AG04450 (cell line): ENCODE data around the gene PTGDR. TPM values are rescaled to one million over a fixed set of nuclear protein-coding genes. Genes with fewer than 3 reads are reported as not detected.

Experiments used
- CTCF ChIA-PET: fragments of 300-600, 350-600 bp; formaldehyde crosslinking; extraction: SDS; loops from one replicate; lab custom pipeline; 2022; ENCODE audit warnings: antibody characterized with exemption, inconsistent platforms; lab: Charles Lee
- POLR2A ChIA-PET: fragments of 350-600 bp; formaldehyde crosslinking; extraction: SDS; loops from one replicate; lab custom pipeline; 2021; ENCODE audit warnings: antibody characterized with exemption, inconsistent platforms; lab: Yijun Ruan, JAX
- DNase-seq: peaks from one replicate; pipeline ENCODE4 v3.0.0-alpha.2; 2011; ENCODE audit warnings: low read depth, low spot score
- H3K27ac ChIP-seq: one replicate; pipeline ENCODE4 v1.5.1; 2012; ENCODE audit warnings: low read depth, low read length, control low read depth
- H3K27me3 ChIP-seq: one replicate; pipeline ENCODE4 v1.6.0; 2012; ENCODE audit warnings: low read length; ENCODE audit not compliant: control insufficient read depth, insufficient read depth
- H3K4me3 ChIP-seq: 2 replicates; pipeline ENCODE4 v1.5.1; 2011; ENCODE audit warnings: mild to moderate bottlenecking, low read depth, low read length, control low read depth
- H3K9me3 ChIP-seq: 2 replicates; pipeline ENCODE4 v1.5.1; 2012; ENCODE audit warnings: low read length; ENCODE audit not compliant: control insufficient read depth, insufficient read depth
- CTCF ChIP-seq: IDR thresholded peaks from 2 replicates; pipeline ENCODE4 v1.5.1; 2011; ENCODE audit warnings: low read depth, low read length, control low read depth, inconsistent platforms
- polyA plus RNA-seq: library from polyadenylated mRNA; depleted of rRNA; stranded (reverse); fragments of >200 nt; gene quantifications from 2 replicates; pipeline ENCODE4 v1.2.3, GENCODE V29; 2011

The PTGDR gene
- polyA plus RNA-seq, 1 experiment, result not detected

- no peak for TF ChIP-seq CTCF
- no peak overlapping the region for H3K4me3 ChIP-seq
- no peak for DNase-seq
- no peak overlapping the region for H3K27ac ChIP-seq
- peaks cover 8% of the 10 kb centered on the region for H3K27me3 ChIP-seq
- ChIA-PET CTCF (interaction anchor here (0.6 to 1.3 kb wide), 3 partner anchors 13 to 265 kb away, joined by 4 to 7 read pairs (median 5); partner anchors contain the start of gene TXNDC16), POLR2A (interaction anchor here (0.6 kb wide), 1 partner anchor 940 kb away, joined by 4 read pairs; no protein-coding TSS in a partner anchor)
- H3K9me3 ChIP-seq, result no peaks in the 10 kb centered on the region
Observed at GRCh38 chr14:52286661-52287649, 19.5 kb downstream of the PTGDR start.

- no peak overlapping the region for H3K4me3 ChIP-seq
- ChIA-PET POLR2A (no interaction called here), CTCF (no interaction called here)
- TF ChIP-seq CTCF, result no peak
- DNase-seq, result no peak
- H3K9me3 ChIP-seq, result no peaks in the 10 kb centered on the region
- peaks cover 2% of the 10 kb centered on the region for H3K27me3 ChIP-seq
- H3K27ac ChIP-seq, result no peak overlapping the region
Observed at GRCh38 chr14:52296378-52296777, 28.9 kb downstream of the PTGDR start.

GRCh38 chr14:52298795-52299194 lies 31.3 kb downstream of the PTGDR start:
- no peaks in the 10 kb centered on the region for H3K9me3 ChIP-seq
- no peak for TF ChIP-seq CTCF
- no peak overlapping the region for H3K27ac ChIP-seq
- ChIA-PET POLR2A (no interaction called here), CTCF (interaction anchor here (0.6 to 2.6 kb wide), 5 partner anchors 10 to 227 kb away, joined by 3 to 7 read pairs (median 3); no protein-coding TSS in a partner anchor)
- DNase-seq, result no peak
- H3K4me3 ChIP-seq, result no peak overlapping the region
- no peaks in the 10 kb centered on the region for H3K27me3 ChIP-seq

GRCh38 chr14:52299692-52300278 lies 32.3 kb downstream of the PTGDR start:
- ChIA-PET POLR2A (interaction anchor here (0.7 kb wide), 1 partner anchor 157 kb away, joined by 4 read pairs; no protein-coding TSS in a partner anchor), CTCF (interaction anchor here (0.6 to 2.6 kb wide), 23 partner anchors 8 to 649 kb away, joined by 3 to 11 read pairs (median 3); partner anchors contain the start of genes GPR137C and TXNDC16)
- no peak overlapping the region for H3K4me3 ChIP-seq
- peak; percentile 68 for TF ChIP-seq CTCF
- H3K27me3 ChIP-seq, result no peaks in the 10 kb centered on the region
- no peak for DNase-seq
- no peak overlapping the region for H3K27ac ChIP-seq
- no peaks in the 10 kb centered on the region for H3K9me3 ChIP-seq
